A549 (cell line): ENCODE measurements around the gene SPP2. TPM values are rescaled to one million over a fixed set of nuclear protein-coding genes. Genes with fewer than 3 reads are reported as not detected.

Source experiments
- ATAC-seq, 2 experiments: fragments of 200-7000 bp in 1 of 2; fragments of >200 bp in 1 of 2; cut with Nextera tagmentation in 1 of 2; cut with Tn5 transposase in 1 of 2; 3 replicates each; pipeline versions ENCODE4 v1.8.0 to v1.9.1; 2018 to 2020; ENCODE audit warnings: mild to moderate bottlenecking in 1 of 2, moderate library complexity in 1 of 2
- CTCF ChIA-PET: fragments of 300-600 bp; sonication (Branson Sonifier 250); formaldehyde crosslinking; extraction: SDS; loops from one replicate; lab custom pipeline; 2021; ENCODE audit warnings: antibody characterized with exemption, inconsistent platforms; lab: Yijun Ruan, JAX
- POLR2A ChIA-PET: fragments of 350-600 bp; formaldehyde crosslinking; extraction: SDS; loops from one replicate; lab custom pipeline; 2021; ENCODE audit warnings: antibody characterized with exemption, inconsistent platforms; lab: Yijun Ruan, JAX
- DNase-seq, 2 experiments: peaks; one replicate each; pipeline versions ENCODE4 v3.0.0 to v3.0.0-alpha.2; 2011 to 2016; ENCODE audit warnings: low read depth in 1 of 2, low spot score in 1 of 2
- FAIRE-seq: peaks from 2 replicates; lab custom pipeline; 2011; peaks lifted over from hg19 to GRCh38; lab: Jason Lieb, UNC
- H3K27ac ChIP-seq, 2 experiments: fragments of >200 bp; sonication (Bioruptor Twin); formaldehyde crosslinking; 3 replicates each; pipeline ENCODE4 v1.5.1; 2016 to 2017
- H3K4me1 ChIP-seq: fragments of >200 bp; sonication (Bioruptor Twin); formaldehyde crosslinking; 3 replicates; pipeline ENCODE4 v1.6.1; 2016
- H3K4me2 ChIP-seq: fragments of >200 bp; sonication (Bioruptor Twin); formaldehyde crosslinking; 3 replicates; pipeline ENCODE4 v1.6.1; 2016
- H3K4me3 ChIP-seq: fragments of >200 bp; sonication (Bioruptor Twin); formaldehyde crosslinking; 3 replicates; pipeline ENCODE4 v1.5.1; 2016
- H3K9me3 ChIP-seq: fragments of >200 bp; sonication (Bioruptor Twin); formaldehyde crosslinking; 3 replicates; pipeline ENCODE4 v1.6.1; 2016
- WGBS: methylation state at CpG from one replicate; pipeline ENCODE4 v1.1.6; 2017; ENCODE audit errors: missing lambda C conversion rate; 5-methylcytosine and 5-hydroxymethylcytosine counted together
- polyA plus RNA-seq, 4 experiments: library from polyadenylated mRNA; depleted of rRNA in 3 of 4; stranded (reverse); fragments of >200 nt; fragmentation: RNase III in 1 of 4; extraction: RNeasy Plus Mini Kit Qiagen cat#74134 plus additional on column Dnase treatment in 1 of 4; gene quantifications; 2 replicates in 3 of 4; 3 replicates in 1 of 4; pipeline ENCODE4 v1.2.3, GENCODE V29; 2011 to 2017
- TF ChIP-seq, protein P1 (sequence below): fragments of >200 bp; sonication (Bioruptor Twin); formaldehyde crosslinking; IDR thresholded peaks from 3 replicates; pipeline ENCODE4 v1.6.1; 2016

Gene SPP2
- polyA plus RNA-seq, 2 of the 4 experiments (the other 2 are of a cell fraction), result not detected

DNA sequence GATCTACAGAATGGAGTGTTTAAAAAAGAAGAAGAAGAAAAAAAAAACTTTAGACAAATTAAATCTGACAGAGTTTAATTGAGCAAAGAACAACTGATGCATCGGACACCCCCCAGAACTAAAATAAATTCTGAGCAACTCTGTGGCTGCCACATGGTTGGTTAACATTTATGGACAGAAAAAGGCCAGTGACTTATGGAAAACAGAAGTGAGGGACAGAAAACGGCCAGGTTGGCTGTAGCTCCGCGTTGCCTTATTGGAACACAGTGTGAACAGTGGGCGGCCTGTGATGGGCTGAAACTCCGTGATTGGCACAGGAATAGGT, 75.6 kb downstream of the SPP2 start:
- POLR2A ChIA-PET, result no interaction called here
- TF ChIP-seq, protein P1, sequence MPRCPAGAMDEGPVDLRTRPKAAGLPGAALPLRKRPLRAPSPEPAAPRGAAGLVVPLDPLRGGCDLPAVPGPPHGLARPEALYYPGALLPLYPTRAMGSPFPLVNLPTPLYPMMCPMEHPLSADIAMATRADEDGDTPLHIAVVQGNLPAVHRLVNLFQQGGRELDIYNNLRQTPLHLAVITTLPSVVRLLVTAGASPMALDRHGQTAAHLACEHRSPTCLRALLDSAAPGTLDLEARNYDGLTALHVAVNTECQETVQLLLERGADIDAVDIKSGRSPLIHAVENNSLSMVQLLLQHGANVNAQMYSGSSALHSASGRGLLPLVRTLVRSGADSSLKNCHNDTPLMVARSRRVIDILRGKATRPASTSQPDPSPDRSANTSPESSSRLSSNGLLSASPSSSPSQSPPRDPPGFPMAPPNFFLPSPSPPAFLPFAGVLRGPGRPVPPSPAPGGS, result no peak
- TF ChIP-seq, all 56 proteins: peak for 0
- ATAC-seq (no peak), DNase-seq (no peak), FAIRE-seq (no peak)
- Histone ChIP-seq H3K4me1 (no peaks in the 10 kb centered on the region), H3K27ac (no peak overlapping the region), H3K9me3 (no peaks in the 10 kb centered on the region), H3K4me3 (no peak overlapping the region), H3K4me2 (no peak overlapping the region)
- WGBS, result 89% methylated on average over 6 of the region's 6 CpGs
- CTCF ChIA-PET, result interaction anchor here (0.7 to 1.5 kb wide), 3 partner anchors 419 to 981 kb away, joined by 3 to 4 read pairs (median 3); no protein-coding TSS in a partner anchor

Other genes with a start within 250 kb of the SPP2 start
- 111 and 119 TPM in 2 replicates for gene HJURP, start 196.2 kb upstream of the SPP2 start, polyA plus RNA-seq (2011; rRNA removed)
- gene HJURP, start 196.2 kb upstream of the SPP2 start, polyA plus RNA-seq (2017; fragmentation: RNase III; extraction: RNeasy Plus Mini Kit Qiagen cat#74134 plus additional on column Dnase treatment), result 102 to 109 TPM (median 103 TPM) in 3 replicates
- gene TRPM8, start 133.3 kb upstream of the SPP2 start, polyA plus RNA-seq (2011; rRNA removed), result 0.90 and 0.97 TPM in 2 replicates
- 0.09 to 0.25 TPM (median 0.24 TPM) in 3 replicates for gene TRPM8, start 133.3 kb upstream of the SPP2 start, polyA plus RNA-seq (2017; fragmentation: RNase III; extraction: RNeasy Plus Mini Kit Qiagen cat#74134 plus additional on column Dnase treatment)